GM23338 (cell line): Measurements from ENCODE around the gene TCF12. TPM values are rescaled to one million over a fixed set of nuclear protein-coding genes. Genes with fewer than 3 reads are reported as not detected.

Experiments
- ATAC-seq: fragments of 200-7000 bp; cut with Tn5 transposase; 3 replicates; pipeline ENCODE4 v1.9.1; 2020
- DNase-seq: peaks from one replicate; pipeline ENCODE4 v3.0.0-alpha.2; 2015; ENCODE audit warnings: low spot score
- H2AFZ ChIP-seq: fragments of 200-600 bp; sonication (generic); 2 replicates; pipeline ENCODE4 v1.8.0; 2016; ENCODE audit warnings: antibody characterized with exemption, mild to moderate bottlenecking, moderate library complexity
- H3F3A ChIP-seq: fragments of 200-600 bp; sonication (generic); replicated peaks from 2 replicates; pipeline ENCODE4 v1.8.0; 2017; ENCODE audit warnings: antibody characterized with exemption, mixed run types, low read depth
- H3K27ac ChIP-seq: fragments of 200-600 bp; sonication (generic); 2 replicates; pipeline ENCODE4 v1.6.1; 2016; ENCODE audit warnings: low read depth
- H3K27me3 ChIP-seq: fragments of 200-600 bp; sonication (generic); 2 replicates; pipeline ENCODE4 v1.8.0; 2016; ENCODE audit warnings: mild to moderate bottlenecking, mixed run types, moderate library complexity; ENCODE audit not compliant: insufficient read depth
- H3K36me3 ChIP-seq: fragments of 200-600 bp; sonication (generic); 2 replicates; pipeline ENCODE4 v1.8.0; 2016; ENCODE audit warnings: mild to moderate bottlenecking; ENCODE audit not compliant: insufficient read depth
- H3K4me1 ChIP-seq: fragments of 200-600 bp; sonication (generic); 2 replicates; pipeline ENCODE4 v1.8.0; 2016; ENCODE audit warnings: mild to moderate bottlenecking, moderate library complexity; ENCODE audit not compliant: insufficient read depth
- H3K4me2 ChIP-seq: fragments of 200-600 bp; sonication (generic); 2 replicates; pipeline ENCODE4 v1.7.1; 2017; ENCODE audit warnings: mixed run types
- H3K4me3 ChIP-seq: fragments of 200-600 bp; sonication (generic); 2 replicates; pipeline ENCODE4 v1.6.1; 2016; ENCODE audit warnings: mixed run types
- H3K79me2 ChIP-seq: fragments of 200-600 bp; sonication (generic); replicated peaks from 2 replicates; pipeline ENCODE4 v1.8.0; 2017; ENCODE audit warnings: mild to moderate bottlenecking; ENCODE audit not compliant: insufficient read depth
- H3K9me2 ChIP-seq: fragments of 200-600 bp; sonication (generic); 2 replicates; pipeline ENCODE4 v1.8.0; 2017; ENCODE audit not compliant: insufficient read depth
- H4K20me1 ChIP-seq: fragments of 200-600 bp; sonication (generic); replicated peaks from 2 replicates; pipeline ENCODE4 v1.8.0; 2017; ENCODE audit warnings: mild to moderate bottlenecking; ENCODE audit not compliant: insufficient read depth
- H3K27ac Mint-ChIP-seq: 2 replicates; pipeline ENCODE4 v1.8.0; 2020; ENCODE audit warnings: inconsistent platforms, mild to moderate bottlenecking, moderate library complexity, mixed read lengths
- H3K27me3 Mint-ChIP-seq: 3 replicates; pipeline ENCODE4 v1.8.0; 2022; ENCODE audit warnings: low read depth, mild to moderate bottlenecking, moderate library complexity, mixed read lengths, inconsistent platforms; ENCODE audit not compliant: insufficient read depth, poor library complexity
- H3K36me3 Mint-ChIP-seq: 3 replicates; pipeline ENCODE4 v1.8.0; 2021; ENCODE audit warnings: low read depth, mild to moderate bottlenecking, inconsistent platforms, moderate library complexity, mixed read lengths
- H3K4me1 Mint-ChIP-seq: 3 replicates; pipeline ENCODE4 v1.8.0; 2020; ENCODE audit warnings: mild to moderate bottlenecking, inconsistent platforms, mixed read lengths
- H3K4me3 Mint-ChIP-seq: 3 replicates; pipeline ENCODE4 v1.8.0; 2021; ENCODE audit warnings: moderate library complexity, mild to moderate bottlenecking, inconsistent platforms, mixed read lengths
- H3K9me3 Mint-ChIP-seq: 3 replicates; pipeline ENCODE4 v1.8.0; 2020; ENCODE audit warnings: moderate library complexity, mild to moderate bottlenecking, inconsistent platforms, mixed read lengths
- REST ChIP-seq: IDR thresholded peaks from one replicate; pipeline ENCODE4 v1.6.1; 2018; ENCODE audit warnings: antibody characterized with exemption; ENCODE audit not compliant: unreplicated experiment
- STAT1 ChIP-seq: IDR thresholded peaks from one replicate; pipeline ENCODE4 v1.6.1; 2016; ENCODE audit warnings: antibody characterized with exemption; ENCODE audit not compliant: unreplicated experiment
- ZNF114 ChIP-seq: fragments of 250-450 bp; sonication (Bioruptor Pico); IDR thresholded peaks from 2 replicates; pipeline ENCODE4 v1.5.0; 2020; ENCODE audit warnings: mild to moderate bottlenecking, moderate library complexity
- ZNF462 ChIP-seq: fragments of 250-450 bp; sonication (Bioruptor Pico); IDR thresholded peaks from 2 replicates; pipeline ENCODE4 v1.5.0; 2020; ENCODE audit warnings: mild to moderate bottlenecking, moderate library complexity
- polyA plus RNA-seq: library from polyadenylated mRNA; unstranded; fragments of >200 nt; fragmentation: Nextera tagmentation; extraction: Ambion mirVana; gene quantifications from 2 replicates; pipeline ENCODE4 v1.2.1, GENCODE V29; 2016
- total RNA-seq: library from RNA; depleted of rRNA; stranded (reverse); fragments of >200 nt; shearing (Covaris generic); gene quantifications from 2 replicates; pipeline ENCODE4 v1.2.3, GENCODE V29; 2014

TCF12 gene
- total and polyA plus RNA-seq, 2 experiments from 2014 or later: 27.6 to 104 TPM

GRCh38 chr15:57237676-57238075, 319.2 kb downstream of the TCF12 start (continued):
- TF ChIP-seq ZNF462 (CRISPR knock-in tag): no peak

- Histone ChIP-seq H3K27me3 (no peaks in the 10 kb centered on the region), H3K27ac (no peak overlapping the region), H4K20me1 (no peaks in the 10 kb centered on the region), H3F3A (no peaks in the 10 kb centered on the region), H3K79me2 (no peaks in the 10 kb centered on the region), H2AFZ (no peak overlapping the region), H3K9me2 (no peaks in the 10 kb centered on the region), H3K4me3 (no peak overlapping the region), H3K36me3 (no peaks in the 10 kb centered on the region), H3K4me2 (no peak overlapping the region), H3K4me1 (no peaks in the 10 kb centered on the region)
- H3K4me3 Mint-ChIP-seq: no peak overlapping the region
- DNase-seq (no peak), ATAC-seq (no peak)
- H3K27ac Mint-ChIP-seq: no peak overlapping the region
- H3K9me3 Mint-ChIP-seq: no peaks in the 10 kb centered on the region
- H3K4me1 Mint-ChIP-seq: peaks cover 6% of the 10 kb centered on the region; the same call in 1 of the 3 replicates
- peaks cover 4% of the 10 kb centered on the region for H3K27me3 Mint-ChIP-seq
- H3K36me3 Mint-ChIP-seq: peaks cover 48% of the 10 kb centered on the region
- TF ChIP-seq STAT1: no peak
- no peak for TF ChIP-seq REST
- no peak for TF ChIP-seq ZNF114 (CRISPR knock-in tag)
These were observed 326.7 kb downstream of the TCF12 start for GRCh38 chr15:57245130-57245529.
